Measurements from ENCODE around the gene ENOX1. TPM values are rescaled to one million over a fixed set of nuclear protein-coding genes. Genes with fewer than 3 reads are reported as not detected.

The ENOX1 gene
- total and polyA plus RNA-seq, 2 of the 13 experiments (the other 11 are each of a cell fraction or from before 2014, with no cell fraction given), result not detected

- Histone ChIP-seq H3K9me3 (ENCODE audit: low read length) (no peaks in the 10 kb centered on the region), H2AFZ (ENCODE audit: low read length) (no peak overlapping the region), H3K4me2 (ENCODE audit: low read depth, low read length) (no peak overlapping the region), H3K4me3 (replicated peaks in 1 of 3; ENCODE audit: insufficient read depth in 1 of 3, low read depth in 2 of 3, low read length in 3 of 3) (no peak overlapping the region), H3K9ac (ENCODE audit: insufficient read depth, low read depth, low read length) (no peak overlapping the region), H4K20me1 (ENCODE audit: insufficient read depth, low read length) (no peaks in the 10 kb centered on the region), H3K4me1 (ENCODE audit: insufficient read depth, low read length) (no peaks in the 10 kb centered on the region), H3K27ac (ENCODE audit: extremely low read length, insufficient read depth, low read length) (no peak overlapping the region), H3K36me3 (replicated peaks in 1 of 2; ENCODE audit: control insufficient read depth in 1 of 2, insufficient read depth in 2 of 2, low read length in 2 of 2) (no peaks in the 10 kb centered on the region), H3K79me2 (ENCODE audit: insufficient read depth, low read length) (no peaks in the 10 kb centered on the region), H3K27me3 (ENCODE audit: control insufficient read depth in 1 of 2, insufficient read depth in 2 of 2, low read length in 2 of 2) (no peaks in the 10 kb centered on the region)
- ChIA-PET POLR2A (no interaction called here), CTCF (ENCODE audit: low intra/inter-chr PET ratio, low total read pairs) (no interaction called here)
- intact Hi-C loops (cut with micrococcal nuclease; ENCODE audit: unreplicated experiment) (no loop called here), in situ Hi-C loops (cut with HindIII; ENCODE audit: extremely low pct_ligation_motif_present, low pct_unique_long_range_greater_than_20kb) (no loop called here)
- BruUV-seq (replicated peaks), result no TSS peak
- 41% methylated on average over 1 of the region's 1 CpG for WGBS (ENCODE audit: low lambda C conversion rate)
- DNase-seq (ENCODE audit: low spot score), result no peak
- TF ChIP-seq ZNF382 (CRISPR knock-in tag; IDR thresholded peaks at IDR 0.05; ENCODE audit: borderline replicate concordance) (no peak), ZNF121 (CRISPR knock-in tag; IDR thresholded peaks at IDR 0.05) (no peak), ZNF740 (CRISPR knock-in tag; IDR thresholded peaks at IDR 0.05) (no peak), PHF21A (CRISPR knock-in tag; IDR thresholded peaks at IDR 0.05) (no peak), GZF1 (CRISPR knock-in tag; IDR thresholded peaks at IDR 0.05) (no peak), ZNF317 (CRISPR knock-in tag; IDR thresholded peaks at IDR 0.05) (no peak), ZSCAN5A (CRISPR knock-in tag; IDR thresholded peaks at IDR 0.05; ENCODE audit: borderline replicate concordance) (no peak), STAT6 (CRISPR knock-in tag; IDR thresholded peaks at IDR 0.05; ENCODE audit: borderline replicate concordance) (no peak), TCF7L2 (IDR thresholded peaks at IDR 0.05; ENCODE audit: low read depth, low read length) (no peak), MEF2D (CRISPR knock-in tag; IDR thresholded peaks at IDR 0.05) (no peak), NR2F1 (CRISPR knock-in tag; IDR thresholded peaks at IDR 0.05) (no peak), ZFP90 (CRISPR knock-in tag; IDR thresholded peaks at IDR 0.05; ENCODE audit: borderline replicate concordance) (no peak), ONECUT2 (CRISPR knock-in tag; IDR thresholded peaks at IDR 0.05) (no peak), ZBTB49 (CRISPR knock-in tag; IDR thresholded peaks at IDR 0.05; ENCODE audit: borderline replicate concordance) (no peak), ZNF580 (CRISPR knock-in tag; IDR thresholded peaks at IDR 0.05; ENCODE audit: borderline replicate concordance, low read depth) (no peak), MTF2 (CRISPR knock-in tag; IDR thresholded peaks at IDR 0.05; ENCODE audit: borderline replicate concordance) (no peak), ZNF747 (CRISPR knock-in tag; IDR thresholded peaks at IDR 0.05; ENCODE audit: borderline replicate concordance) (no peak)
- no peak for ATAC-seq
- no peak for FAIRE-seq
Measured at GRCh38 chr13:43425234-43425633, 361.5 kb downstream of the ENOX1 start.

Data from HepG2 (cell line).